ENCODE data around the gene GFM1.

GFM1 gene

DNA sequence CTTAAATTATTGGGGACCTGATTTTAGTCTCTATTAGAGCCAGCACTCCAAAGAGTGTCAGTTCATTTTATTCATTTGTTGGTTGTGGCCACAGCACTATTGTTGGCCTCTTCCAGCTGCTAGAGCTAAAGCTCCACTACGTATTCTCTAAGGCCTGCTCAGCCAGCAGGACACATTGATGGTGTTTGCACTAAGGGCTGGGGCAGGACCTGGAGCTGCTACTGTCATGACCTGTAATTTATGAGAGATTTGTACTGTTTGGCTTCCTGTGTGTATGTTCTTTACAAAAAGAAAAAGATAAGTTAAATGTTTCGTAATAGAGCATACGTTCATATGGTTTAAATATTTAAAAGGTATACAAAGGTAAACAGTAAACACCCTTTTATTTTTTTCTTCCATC, 8.1 kb downstream of the GFM1 start:
- Histone ChIP-seq H3K27me3 (ENCODE audit: control insufficient read depth, insufficient read depth, low read length) (no peaks in the 10 kb centered on the region), H3K36me3 (ENCODE audit: control insufficient read depth, low read depth, low read length) (peaks cover 53% of the 10 kb centered on the region), H3K9ac (ENCODE audit: low read length) (no peak overlapping the region), H3K4me3 (ENCODE audit: low read length) (no peak overlapping the region), H3K9me3 (ENCODE audit: control insufficient read depth, low read depth, low read length) (no peaks in the 10 kb centered on the region), H3K4me1 (ENCODE audit: control insufficient read depth, low read depth, low read length) (no peaks in the 10 kb centered on the region), H3K27ac (ENCODE audit: low read length) (no peak overlapping the region)

DNA sequence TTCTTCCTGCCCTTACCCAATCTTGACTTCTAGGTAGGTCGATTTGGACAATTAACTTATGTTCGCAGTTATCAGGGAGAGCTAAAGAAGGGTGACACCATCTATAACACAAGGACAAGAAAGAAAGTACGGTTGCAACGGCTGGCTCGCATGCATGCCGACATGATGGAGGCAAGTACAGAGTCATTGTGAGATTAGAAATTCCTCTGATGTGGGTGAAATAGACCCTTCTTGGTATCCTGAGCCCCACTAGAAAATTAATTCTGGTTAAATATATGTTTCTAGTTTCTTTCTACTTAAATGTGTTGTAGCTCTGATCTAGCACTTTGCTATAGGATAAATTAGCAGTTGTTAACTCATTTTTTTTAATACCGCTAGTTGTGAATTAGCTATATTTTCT, 14.6 kb downstream of the GFM1 start:
- H3K9me3 ChIP-seq (ENCODE audit: control insufficient read depth, low read depth, low read length), result no peaks in the 10 kb centered on the region
- no peak overlapping the region for H3K27ac ChIP-seq (ENCODE audit: low read length)
- H3K27me3 ChIP-seq (ENCODE audit: control insufficient read depth, insufficient read depth, low read length), result no peaks in the 10 kb centered on the region
- no peak overlapping the region for H3K4me3 ChIP-seq (ENCODE audit: low read length)
- H3K9ac ChIP-seq (ENCODE audit: low read length), result no peak overlapping the region
- no peaks in the 10 kb centered on the region for H3K4me1 ChIP-seq (ENCODE audit: control insufficient read depth, low read depth, low read length)
- H3K36me3 ChIP-seq (ENCODE audit: control insufficient read depth, low read depth, low read length), result peaks cover 42% of the 10 kb centered on the region

DNA sequence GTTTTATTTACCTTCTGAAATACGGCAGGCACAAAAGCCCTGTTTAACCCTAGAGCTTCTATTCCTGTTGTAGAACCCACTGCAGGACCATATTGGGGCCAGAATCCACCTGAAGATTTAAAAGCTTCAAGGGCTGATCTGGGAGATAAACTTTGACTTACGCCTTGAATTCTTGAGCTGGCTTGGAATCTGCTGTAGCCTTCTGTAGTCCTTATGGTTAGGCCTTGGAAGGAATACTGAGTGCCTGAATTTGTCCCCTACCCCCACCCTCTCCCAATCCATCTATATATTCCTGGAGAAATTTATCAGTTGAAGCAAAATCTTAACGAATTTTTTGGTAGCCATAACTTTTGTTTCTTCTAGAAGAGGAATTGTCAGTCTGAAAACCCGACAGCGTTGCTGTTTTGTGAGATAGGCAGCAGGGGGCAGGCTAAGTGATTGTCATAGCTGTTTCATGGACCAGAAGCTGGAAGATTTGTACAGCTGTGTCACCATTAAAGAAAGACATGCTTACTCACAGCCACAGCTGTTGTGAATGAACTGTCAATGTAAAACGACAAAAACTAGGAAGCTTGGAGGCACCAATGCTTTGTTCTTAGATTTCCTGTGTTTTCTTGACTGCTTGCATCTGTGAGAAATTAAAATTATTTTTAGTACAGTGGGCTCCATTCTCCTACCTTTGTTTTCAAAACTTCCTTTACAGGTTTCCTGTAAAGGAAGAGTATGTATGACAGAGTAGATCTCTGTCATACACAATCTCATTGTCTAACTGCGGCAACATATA, 15.3 kb downstream of the GFM1 start:
- Histone ChIP-seq H3K9ac (ENCODE audit: low read length) (no peak overlapping the region), H3K36me3 (ENCODE audit: control insufficient read depth, low read depth, low read length) (peaks cover 46% of the 10 kb centered on the region), H3K27ac (ENCODE audit: low read length) (no peak overlapping the region), H3K4me3 (ENCODE audit: low read length) (no peak overlapping the region), H3K27me3 (ENCODE audit: control insufficient read depth, insufficient read depth, low read length) (no peaks in the 10 kb centered on the region), H3K4me1 (ENCODE audit: control insufficient read depth, low read depth, low read length) (no peaks in the 10 kb centered on the region), H3K9me3 (ENCODE audit: control insufficient read depth, low read depth, low read length) (no peaks in the 10 kb centered on the region)

DNA sequence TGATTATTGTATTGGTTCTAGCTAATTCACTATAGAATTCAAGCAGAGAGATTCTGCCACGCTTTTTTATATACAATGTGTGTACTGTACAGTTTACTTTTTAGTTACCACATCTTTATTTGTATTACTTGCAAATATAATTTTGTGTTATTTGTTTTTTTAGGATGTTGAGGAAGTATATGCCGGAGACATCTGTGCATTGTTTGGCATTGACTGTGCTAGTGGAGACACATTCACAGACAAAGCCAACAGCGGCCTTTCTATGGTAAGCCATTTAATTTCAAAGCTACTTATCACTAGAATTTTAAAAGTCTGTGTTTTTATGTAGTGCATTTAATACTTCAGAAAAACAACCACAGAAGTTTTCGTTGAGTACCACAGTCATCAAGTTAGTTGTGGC, 16.4 kb downstream of the GFM1 start:
- Histone ChIP-seq H3K9me3 (ENCODE audit: control insufficient read depth, low read depth, low read length) (no peaks in the 10 kb centered on the region), H3K9ac (ENCODE audit: low read length) (no peak overlapping the region), H3K27ac (ENCODE audit: low read length) (no peak overlapping the region), H3K27me3 (ENCODE audit: control insufficient read depth, insufficient read depth, low read length) (no peaks in the 10 kb centered on the region), H3K4me3 (ENCODE audit: low read length) (no peak overlapping the region), H3K36me3 (ENCODE audit: control insufficient read depth, low read depth, low read length) (peaks cover 52% of the 10 kb centered on the region), H3K4me1 (ENCODE audit: control insufficient read depth, low read depth, low read length) (no peaks in the 10 kb centered on the region)

DNA sequence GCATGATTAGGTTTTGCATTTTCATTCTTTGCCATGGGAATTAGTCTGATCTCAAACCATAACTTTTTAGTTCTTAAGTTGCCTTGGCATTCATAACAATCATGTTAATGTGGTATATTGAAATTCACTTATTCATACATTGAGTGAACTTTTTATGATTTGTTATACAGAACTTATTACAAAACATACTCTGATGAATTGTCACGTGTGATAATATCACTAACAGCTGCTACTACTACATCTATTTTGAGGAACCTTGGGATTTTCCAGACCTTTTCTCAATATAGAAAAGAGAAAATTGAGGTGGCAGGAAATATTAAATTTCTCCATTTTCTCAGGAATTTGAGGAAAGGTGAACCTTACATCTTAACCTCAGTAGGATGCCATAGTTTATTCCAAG, 18.9 kb downstream of the GFM1 start:
- Histone ChIP-seq H3K9me3 (ENCODE audit: control insufficient read depth, low read depth, low read length) (no peaks in the 10 kb centered on the region), H3K4me1 (ENCODE audit: control insufficient read depth, low read depth, low read length) (no peaks in the 10 kb centered on the region), H3K4me3 (ENCODE audit: low read length) (no peak overlapping the region), H3K36me3 (ENCODE audit: control insufficient read depth, low read depth, low read length) (peaks cover 66% of the 10 kb centered on the region), H3K9ac (ENCODE audit: low read length) (no peak overlapping the region), H3K27me3 (ENCODE audit: control insufficient read depth, insufficient read depth, low read length) (no peaks in the 10 kb centered on the region), H3K27ac (ENCODE audit: low read length) (no peak overlapping the region)

DNA sequence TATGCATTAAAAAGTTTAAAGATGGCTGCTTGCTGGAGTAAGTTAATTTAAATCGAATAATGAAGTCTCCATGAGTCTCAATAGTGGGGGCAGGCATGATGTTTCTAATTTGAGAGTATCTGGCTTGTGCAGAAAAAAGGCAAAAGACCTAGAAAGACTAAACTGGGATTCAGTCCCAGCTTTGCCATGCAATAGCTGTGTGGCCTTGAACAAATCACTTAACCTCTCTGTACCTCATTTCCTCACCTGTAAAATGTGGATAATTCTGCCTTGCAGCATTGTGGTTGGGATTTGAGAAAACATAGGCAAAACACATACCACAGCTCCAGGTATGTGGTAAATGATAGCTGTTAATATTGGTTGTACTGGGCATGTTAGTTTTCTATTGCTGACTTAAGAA, 19.5 kb downstream of the GFM1 start:
- no peak overlapping the region for H3K4me3 ChIP-seq (ENCODE audit: low read length)
- no peaks in the 10 kb centered on the region for H3K4me1 ChIP-seq (ENCODE audit: control insufficient read depth, low read depth, low read length)
- no peaks in the 10 kb centered on the region for H3K9me3 ChIP-seq (ENCODE audit: control insufficient read depth, low read depth, low read length)
- H3K27me3 ChIP-seq (ENCODE audit: control insufficient read depth, insufficient read depth, low read length), result no peaks in the 10 kb centered on the region
- no peak overlapping the region for H3K27ac ChIP-seq (ENCODE audit: low read length)
- H3K36me3 ChIP-seq (ENCODE audit: control insufficient read depth, low read depth, low read length), result peaks cover 67% of the 10 kb centered on the region
- no peak overlapping the region for H3K9ac ChIP-seq (ENCODE audit: low read length)

DNA sequence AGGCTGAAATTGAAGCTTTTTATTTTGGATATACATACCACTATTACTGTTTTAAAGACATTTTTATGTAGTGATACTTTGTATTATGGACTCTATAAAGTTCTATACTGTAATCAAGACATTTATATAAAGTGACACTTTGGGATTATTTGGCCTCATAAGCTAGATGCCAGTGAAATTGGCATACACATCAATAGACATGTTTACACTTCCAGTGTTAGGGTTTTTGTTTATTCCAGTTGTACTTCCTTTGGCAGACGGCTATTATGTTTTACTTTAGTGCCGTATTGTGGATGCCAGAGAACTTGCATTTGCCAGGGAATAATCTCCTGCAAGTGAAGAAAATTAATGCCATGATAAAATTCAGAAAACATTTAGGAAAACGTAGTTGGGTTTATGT, 22.1 kb downstream of the GFM1 start:
- peaks cover 53% of the 10 kb centered on the region for H3K36me3 ChIP-seq (ENCODE audit: control insufficient read depth, low read depth, low read length)

DNA sequence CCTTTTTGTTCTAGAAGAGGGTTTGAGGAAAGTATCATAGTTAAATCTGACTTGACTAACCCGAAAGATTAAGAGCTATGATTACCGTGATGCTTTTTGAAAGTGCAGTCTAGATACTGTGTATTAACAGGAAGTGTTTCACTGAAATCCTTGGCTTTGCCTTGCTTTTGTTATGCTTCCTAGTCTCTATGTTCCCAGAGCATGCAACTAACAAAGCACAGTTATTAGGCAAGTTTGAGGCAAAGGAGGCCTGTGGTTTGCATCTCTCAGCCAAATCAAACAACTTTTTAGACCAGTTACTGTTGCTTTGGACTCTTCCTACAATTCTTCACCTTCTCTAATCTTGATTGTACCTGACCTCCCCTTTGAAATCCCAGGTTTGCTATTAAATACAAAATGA, 24.2 kb downstream of the GFM1 start:
- H3K4me3 ChIP-seq (ENCODE audit: low read length), result no peak overlapping the region
- H3K9me3 ChIP-seq (ENCODE audit: control insufficient read depth, low read depth, low read length), result no peaks in the 10 kb centered on the region
- no peak overlapping the region for H3K9ac ChIP-seq (ENCODE audit: low read length)
- peaks cover 40% of the 10 kb centered on the region for H3K36me3 ChIP-seq (ENCODE audit: control insufficient read depth, low read depth, low read length)
- no peak overlapping the region for H3K27ac ChIP-seq (ENCODE audit: low read length)
- H3K4me1 ChIP-seq (ENCODE audit: control insufficient read depth, low read depth, low read length), result peaks cover 3% of the 10 kb centered on the region
- H3K27me3 ChIP-seq (ENCODE audit: control insufficient read depth, insufficient read depth, low read length), result no peaks in the 10 kb centered on the region

More for the DNA sequence above, 22.1 kb downstream of the GFM1 start:
- H3K9ac ChIP-seq (ENCODE audit: low read length), result no peak overlapping the region
- H3K4me3 ChIP-seq (ENCODE audit: low read length), result no peak overlapping the region
- H3K9me3 ChIP-seq (ENCODE audit: control insufficient read depth, low read depth, low read length), result no peaks in the 10 kb centered on the region
- no peak overlapping the region for H3K27ac ChIP-seq (ENCODE audit: low read length)
- H3K27me3 ChIP-seq (ENCODE audit: control insufficient read depth, insufficient read depth, low read length), result no peaks in the 10 kb centered on the region
- peaks cover 3% of the 10 kb centered on the region for H3K4me1 ChIP-seq (ENCODE audit: control insufficient read depth, low read depth, low read length)

DNA sequence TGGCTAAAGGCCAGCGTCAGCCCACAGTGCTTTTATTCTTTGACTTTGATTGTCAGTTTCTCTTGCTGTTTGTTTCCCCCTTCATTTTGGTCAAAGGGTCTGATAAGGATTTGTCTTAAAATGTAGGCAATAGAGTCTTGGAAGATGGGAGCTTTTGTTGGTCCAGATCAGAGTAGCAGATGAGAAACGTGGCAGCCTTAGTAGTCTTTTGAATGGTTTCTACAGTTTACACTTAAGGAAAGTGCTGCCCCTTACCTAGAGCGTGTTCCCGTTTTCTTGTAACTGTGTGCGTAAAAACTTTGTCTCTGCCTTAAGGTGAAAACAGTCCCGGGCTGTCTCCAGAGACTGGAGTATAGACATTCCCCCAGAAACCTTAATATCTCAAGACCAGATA, 27.5 kb downstream of the GFM1 start:
- H3K36me3 ChIP-seq (ENCODE audit: control insufficient read depth, low read depth, low read length), result peaks cover 20% of the 10 kb centered on the region
- peaks cover 3% of the 10 kb centered on the region for H3K4me1 ChIP-seq (ENCODE audit: control insufficient read depth, low read depth, low read length)
- H3K4me3 ChIP-seq (ENCODE audit: low read length), result peak overlapping the region; percentile 68
- no peaks in the 10 kb centered on the region for H3K9me3 ChIP-seq (ENCODE audit: control insufficient read depth, low read depth, low read length)
- peak overlapping the region; percentile 61 for H3K9ac ChIP-seq (ENCODE audit: low read length)
- no peaks in the 10 kb centered on the region for H3K27me3 ChIP-seq (ENCODE audit: control insufficient read depth, insufficient read depth, low read length)
- H3K27ac ChIP-seq (ENCODE audit: low read length), result no peak overlapping the region

DNA sequence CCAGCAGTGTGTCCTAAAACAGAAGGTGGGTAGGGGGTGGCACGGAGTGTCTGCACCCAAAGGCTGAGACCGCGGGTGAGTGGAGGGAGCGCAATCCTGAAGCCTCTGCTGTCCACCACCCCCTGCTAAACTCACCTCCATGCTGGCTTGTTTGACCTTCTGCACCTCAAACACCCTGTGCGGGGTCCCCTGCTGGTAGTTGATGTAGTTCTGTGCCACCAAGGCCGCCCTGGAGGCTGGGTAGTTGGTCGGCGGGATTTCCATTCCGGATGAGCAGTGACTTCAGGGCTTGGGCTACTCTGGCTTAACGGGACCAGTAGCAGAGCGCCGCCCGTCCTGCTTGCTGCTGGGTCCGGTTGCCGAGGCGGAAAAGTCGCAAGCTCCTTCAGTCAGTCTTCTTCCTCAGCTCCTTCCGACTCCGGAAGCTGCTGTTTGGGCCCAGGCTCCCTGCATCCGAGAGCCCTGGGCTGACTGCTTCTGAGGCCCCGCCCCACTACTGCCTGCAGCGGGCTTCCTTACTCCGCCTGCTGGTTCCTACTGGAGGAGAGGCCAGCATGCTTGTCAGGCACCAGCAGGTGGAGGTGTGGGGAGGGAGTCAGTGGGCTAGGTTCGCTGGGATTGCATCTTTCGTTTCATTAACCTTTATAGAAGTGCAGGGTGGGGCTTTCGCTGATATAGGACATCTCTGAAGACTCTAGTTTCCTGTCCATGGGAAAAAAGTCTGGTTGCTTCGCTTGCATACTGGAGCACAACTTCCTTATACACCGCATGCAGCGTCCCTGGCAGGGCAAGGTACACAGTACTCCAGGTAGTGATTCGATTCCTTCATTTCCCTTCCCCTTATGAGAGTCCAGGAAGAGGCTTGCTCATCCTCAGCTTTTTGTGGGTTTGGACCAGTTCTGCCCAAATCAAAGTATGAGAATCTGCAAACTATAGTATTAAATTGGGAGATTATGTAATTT, 28.2 kb downstream of the GFM1 start, which contains the start of gene LXN:
Gene LXN (minus strand): TSS at position 434 of the 962 bp plus-strand sequence. CDS start 170 bp downstream, at position 264.
- peak within 1 kb of the TSS; percentile 61 for H3K9ac ChIP-seq (ENCODE audit: low read length)
- H3K27ac ChIP-seq (ENCODE audit: low read length), result peak within 1 kb of the TSS; percentile 30
- H3K36me3 ChIP-seq (ENCODE audit: control insufficient read depth, low read depth, low read length), result peaks cover 15% of the 10 kb centered on the region
- no peaks in the 10 kb centered on the region for H3K9me3 ChIP-seq (ENCODE audit: control insufficient read depth, low read depth, low read length)
- H3K4me1 ChIP-seq (ENCODE audit: control insufficient read depth, low read depth, low read length), result peaks cover 3% of the 10 kb centered on the region
- H3K4me3 ChIP-seq (ENCODE audit: low read length), result peak within 1 kb of the TSS; percentile 68
- H3K27me3 ChIP-seq (ENCODE audit: control insufficient read depth, insufficient read depth, low read length), result no peaks in the 10 kb centered on the region

DNA sequence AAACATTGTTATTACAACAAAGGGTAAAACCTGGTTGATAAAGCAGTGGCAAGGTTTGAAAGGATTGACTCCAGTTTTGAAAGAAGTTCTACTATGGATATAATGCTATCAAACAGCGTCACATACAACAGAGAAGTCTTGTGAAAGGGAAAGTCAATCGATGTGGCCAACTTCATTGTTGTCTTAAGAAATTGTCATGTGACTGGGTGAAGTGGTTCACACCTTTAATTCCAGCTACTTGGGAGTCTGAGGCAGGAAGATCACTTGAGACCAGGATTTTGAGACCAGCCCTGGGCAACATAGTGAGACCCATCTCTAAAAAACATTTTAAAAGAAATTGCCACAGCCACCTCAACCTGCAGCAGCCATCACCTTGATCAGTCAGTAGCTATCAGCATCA, 34.4 kb downstream of the GFM1 start:
- Histone ChIP-seq H3K4me3 (ENCODE audit: low read length) (no peak overlapping the region), H3K9ac (ENCODE audit: low read length) (no peak overlapping the region), H3K27ac (ENCODE audit: low read length) (no peak overlapping the region), H3K27me3 (ENCODE audit: control insufficient read depth, insufficient read depth, low read length) (no peaks in the 10 kb centered on the region), H3K36me3 (ENCODE audit: control insufficient read depth, low read depth, low read length) (no peaks in the 10 kb centered on the region), H3K9me3 (ENCODE audit: control insufficient read depth, low read depth, low read length) (no peaks in the 10 kb centered on the region), H3K4me1 (ENCODE audit: control insufficient read depth, low read depth, low read length) (no peaks in the 10 kb centered on the region)

Measured in iPS-18a (cell line).